Activated effector memory CD4-positive, alpha-beta T cell treated with Interleukin-2 at 50 U/mL for 16 hours (primary cell): Measurements from ENCODE around the gene EIF2B5.

Source experiments
- DNase-seq: peaks from one replicate; pipeline ENCODE4 v3.0.0-alpha.2; 2020

The EIF2B5 gene

DNA sequence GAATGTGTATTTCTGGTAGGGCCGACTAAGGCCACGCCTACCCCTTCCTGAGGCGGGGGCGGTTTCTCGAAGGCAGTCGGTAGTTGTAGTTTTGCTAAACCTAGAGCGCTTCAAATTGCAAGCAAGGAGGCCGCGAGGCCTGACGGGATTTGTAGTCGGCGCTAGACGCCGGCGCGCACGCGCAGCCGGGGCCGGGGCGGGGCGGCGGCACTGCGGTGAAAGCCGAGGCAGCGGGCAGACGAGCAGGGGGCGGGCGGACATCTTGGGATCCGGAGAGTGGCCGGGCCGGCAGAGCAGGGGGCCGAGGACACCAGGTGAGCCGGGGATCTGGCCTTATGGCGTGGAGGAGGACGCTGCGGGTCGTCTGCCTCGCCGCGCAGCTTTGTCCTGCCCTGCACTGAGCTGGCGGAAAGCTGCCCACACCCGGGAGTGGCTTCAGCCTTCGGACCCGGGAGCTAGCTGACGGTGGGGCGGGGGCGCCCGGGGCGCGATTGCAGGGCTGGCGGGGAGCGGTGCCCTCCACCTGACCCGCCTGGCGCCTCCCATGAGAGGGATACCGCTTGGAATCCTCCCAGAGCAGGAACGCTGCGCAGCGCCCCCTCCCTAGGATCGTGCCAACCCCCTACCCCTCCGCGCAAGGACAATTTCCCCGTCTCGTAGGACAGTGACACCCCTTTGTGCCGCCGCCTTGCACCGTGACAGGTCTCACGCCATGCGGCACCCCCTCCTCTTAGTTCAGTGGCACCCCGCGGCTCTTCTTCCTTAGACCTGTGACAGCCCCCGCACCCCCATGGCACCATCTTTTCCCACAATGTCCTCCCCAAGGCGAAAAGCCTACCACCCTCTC, 39.7 kb downstream of the EIF2B5 start, which contains the start of gene AP2M1:
AP2M1 (plus strand) TSS at position 210 of the 847 bp plus-strand sequence. CDS start 2,139 bp downstream, outside the sequence.
- peak; percentile 99 for DNase-seq

DNA sequence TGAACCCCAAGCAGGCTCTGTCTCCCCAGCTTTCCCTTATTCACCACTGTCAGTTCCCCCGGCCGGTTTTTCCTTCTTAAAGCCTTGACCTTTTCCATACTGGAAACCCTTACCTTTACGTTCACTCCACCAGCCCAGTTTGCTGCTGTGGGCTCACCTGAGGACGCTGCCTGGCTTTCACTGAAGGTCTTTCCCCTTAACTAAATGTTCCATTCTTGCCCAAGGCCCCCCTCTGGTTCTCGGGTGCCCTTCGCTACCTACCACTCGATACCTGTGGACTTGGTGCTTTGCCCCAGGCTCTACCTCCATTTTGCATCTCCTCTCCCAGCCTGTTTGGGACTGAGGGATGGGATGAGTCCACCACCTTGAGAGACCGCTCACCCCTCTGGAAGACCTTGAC, 40.3 kb downstream of the EIF2B5 start:
- DNase-seq: no peak

DNA sequence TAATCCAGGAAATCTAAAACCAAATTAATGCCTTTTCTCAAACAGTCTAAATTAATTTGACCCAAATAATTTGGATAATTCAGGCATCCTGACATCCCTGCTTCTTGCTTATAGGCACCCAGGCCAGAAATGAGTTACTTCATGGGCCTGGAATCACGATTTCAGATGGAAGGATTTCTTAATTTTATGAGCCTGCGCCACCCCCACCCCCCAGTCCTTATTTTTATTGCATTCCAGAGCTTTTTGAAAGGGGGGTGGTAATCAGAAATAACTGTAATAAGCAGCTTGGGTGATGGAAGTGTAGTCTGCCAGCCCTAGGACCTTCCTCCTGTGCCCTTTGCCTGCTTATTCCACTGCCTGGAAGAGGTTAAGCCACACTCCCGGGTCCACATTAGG, 40.8 kb downstream of the EIF2B5 start:
- DNase-seq: no peak

DNA sequence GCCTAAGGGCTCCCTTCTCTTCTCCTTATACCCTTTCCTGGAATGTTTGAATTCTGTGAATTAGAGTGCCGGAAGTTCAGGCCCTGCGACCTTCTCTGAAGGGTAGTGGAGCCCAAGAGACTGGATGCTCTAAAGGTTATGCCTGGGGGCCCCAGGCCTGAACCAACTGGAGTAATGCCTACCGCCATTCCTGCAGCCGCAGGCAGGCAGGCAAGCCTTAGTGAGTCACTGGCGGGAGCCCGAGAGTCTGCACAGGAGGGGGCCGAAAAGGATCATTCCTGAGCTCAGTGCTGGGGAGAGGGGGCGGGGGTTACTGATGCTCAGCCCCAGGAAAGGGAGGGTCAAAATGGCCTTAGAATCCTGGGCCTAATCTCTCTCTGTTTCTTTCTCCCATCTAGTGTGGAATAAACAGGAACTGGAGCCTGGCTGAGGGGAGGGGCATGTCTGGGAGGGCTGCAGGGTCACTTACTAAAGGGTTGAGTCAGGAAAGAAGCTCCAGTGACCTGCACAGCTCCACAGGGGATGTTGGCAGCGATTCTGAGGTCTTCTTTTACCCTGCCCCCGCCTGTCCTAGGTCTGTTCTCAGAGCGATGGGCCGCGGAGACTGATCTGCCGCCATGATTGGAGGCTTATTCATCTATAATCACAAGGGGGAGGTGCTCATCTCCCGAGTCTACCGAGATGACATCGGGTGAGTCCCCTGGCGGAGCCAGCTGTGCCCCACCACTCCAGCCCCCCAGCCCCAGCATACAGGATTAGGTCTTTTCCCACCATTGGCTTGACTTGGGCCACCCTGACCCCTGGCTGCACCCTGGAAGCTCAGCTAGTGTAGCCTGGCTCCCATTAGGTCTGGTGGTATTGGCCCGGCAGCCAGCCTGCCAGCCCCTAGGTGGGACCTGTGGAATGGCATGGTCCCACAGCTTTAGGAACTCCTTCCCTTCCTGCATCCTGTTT, 41.5 kb downstream of the EIF2B5 start:
- no peak for DNase-seq

DNA sequence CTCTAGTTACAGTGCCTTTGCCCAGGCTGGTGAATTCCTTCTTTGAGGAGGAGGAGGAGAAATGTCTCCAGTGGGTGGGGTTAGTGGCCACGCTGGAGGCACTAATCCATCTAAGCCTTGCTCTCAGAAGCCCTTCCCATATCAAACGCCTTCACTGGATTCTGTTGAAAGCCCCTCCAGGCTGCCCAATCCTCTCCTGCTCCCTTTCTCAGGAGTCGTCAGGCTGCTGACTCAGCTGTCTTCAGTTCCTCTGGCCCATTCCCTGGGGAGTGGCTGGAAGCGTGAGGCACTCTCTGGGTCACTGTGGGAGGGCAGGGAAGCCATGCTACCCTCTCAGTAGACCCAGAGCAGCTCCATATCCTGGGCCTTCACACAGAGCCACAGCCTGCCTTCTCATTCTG, 42.2 kb downstream of the EIF2B5 start:
- DNase-seq: no peak

DNA sequence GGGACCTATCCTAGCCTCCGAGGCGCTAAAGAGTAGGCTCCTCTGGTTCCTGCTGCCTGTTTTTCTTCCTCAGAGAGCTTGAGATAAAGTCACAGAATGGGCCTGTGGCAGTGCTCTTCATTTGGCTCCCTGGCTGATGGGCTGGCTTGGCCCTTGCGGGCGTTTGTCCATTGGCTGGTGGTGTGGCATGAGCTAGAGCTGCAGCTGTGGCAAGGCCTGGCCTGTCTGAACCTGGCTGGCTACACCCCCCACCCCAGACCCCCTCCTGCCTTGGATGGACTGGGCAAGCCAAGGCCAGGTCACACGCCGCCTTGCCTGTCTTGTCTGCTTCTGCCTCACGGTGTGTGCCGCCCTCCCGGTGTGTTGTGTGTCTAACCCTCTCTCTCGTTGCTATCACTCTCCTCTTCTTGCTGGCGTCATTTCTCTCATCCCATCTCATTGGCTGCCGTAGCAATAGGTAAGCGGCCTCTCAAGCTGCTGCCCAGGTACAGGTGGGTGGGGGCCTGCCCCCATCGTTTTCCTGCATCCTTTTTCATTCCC, 42.7 kb downstream of the EIF2B5 start:
- no peak for DNase-seq

DNA sequence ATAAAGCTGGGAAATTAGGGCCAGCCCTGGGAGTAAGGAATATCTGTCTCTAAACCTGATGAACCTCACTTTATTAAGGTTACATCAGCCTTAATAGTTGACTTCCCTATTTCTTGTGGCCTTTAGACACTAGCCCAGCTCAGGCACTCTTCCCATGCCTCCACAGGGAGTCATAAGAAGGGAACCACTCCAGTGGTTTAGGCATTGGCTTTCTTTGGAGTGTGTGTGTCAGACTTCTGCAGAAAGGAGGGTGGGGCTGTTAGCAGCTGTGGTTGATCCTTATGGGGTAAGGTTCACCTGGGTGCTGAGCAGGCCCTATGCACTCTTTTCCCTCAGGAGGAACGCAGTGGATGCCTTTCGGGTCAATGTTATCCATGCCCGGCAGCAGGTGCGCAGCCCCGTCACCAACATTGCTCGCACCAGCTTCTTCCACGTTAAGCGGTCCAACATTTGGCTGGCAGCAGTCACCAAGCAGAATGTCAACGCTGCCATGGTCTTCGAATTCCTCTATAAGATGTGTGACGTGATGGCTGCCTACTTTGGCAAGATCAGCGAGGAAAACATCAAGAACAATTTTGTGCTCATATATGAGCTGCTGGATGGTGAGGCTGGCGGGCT, 43.5 kb downstream of the EIF2B5 start:
- DNase-seq: no peak

DNA sequence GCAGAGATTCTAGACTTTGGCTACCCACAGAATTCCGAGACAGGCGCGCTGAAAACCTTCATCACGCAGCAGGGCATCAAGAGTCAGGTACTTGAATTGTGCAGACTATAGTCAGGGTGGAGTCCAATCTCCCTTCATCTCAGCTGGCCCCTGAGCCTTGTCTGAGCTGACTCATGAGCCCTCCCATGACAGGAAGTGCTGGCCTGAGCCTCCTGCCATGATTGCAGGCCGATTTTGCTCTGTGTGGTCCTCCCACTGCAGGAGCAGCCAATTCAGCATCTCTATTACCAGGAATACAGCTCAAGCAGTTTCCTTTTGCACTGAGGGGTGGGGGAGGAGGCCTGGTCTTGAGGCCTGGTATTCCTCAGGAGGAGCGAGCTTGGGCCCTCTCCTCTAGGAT, 45.0 kb downstream of the EIF2B5 start:
- no peak for DNase-seq

DNA sequence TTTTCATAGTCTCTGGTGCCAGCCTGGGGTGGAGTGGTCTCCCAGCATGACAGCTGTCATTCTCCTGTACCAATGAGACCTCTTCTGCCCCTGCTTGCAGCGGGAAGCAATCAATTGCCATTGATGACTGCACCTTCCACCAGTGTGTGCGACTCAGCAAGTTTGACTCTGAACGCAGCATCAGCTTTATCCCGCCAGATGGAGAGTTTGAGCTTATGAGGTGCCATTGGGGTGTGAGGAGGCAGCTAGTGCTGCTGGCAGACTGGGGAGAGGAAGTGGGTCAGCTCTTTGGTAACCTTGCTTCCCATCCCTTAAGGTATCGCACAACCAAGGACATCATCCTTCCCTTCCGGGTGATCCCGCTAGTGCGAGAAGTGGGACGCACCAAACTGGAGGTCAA, 46.4 kb downstream of the EIF2B5 start:
- DNase-seq: no peak

DNA sequence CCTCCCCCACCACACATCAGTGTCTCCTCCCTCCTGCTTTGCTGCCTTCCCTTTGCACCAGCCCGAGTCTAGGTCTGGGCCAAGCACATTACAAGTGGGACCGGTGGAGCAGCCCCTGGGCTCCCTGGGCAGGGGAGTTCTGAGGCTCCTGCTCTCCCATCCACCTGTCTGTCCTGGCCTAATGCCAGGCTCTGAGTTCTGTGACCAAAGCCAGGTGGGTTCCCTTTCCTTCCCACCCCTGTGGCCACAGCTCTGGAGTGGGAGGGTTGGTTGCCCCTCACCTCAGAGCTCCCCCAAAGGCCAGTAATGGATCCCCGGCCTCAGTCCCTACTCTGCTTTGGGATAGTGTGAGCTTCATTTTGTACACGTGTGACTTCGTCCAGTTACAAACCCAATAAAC, 48.5 kb downstream of the EIF2B5 start:
- DNase-seq: no peak

DNA sequence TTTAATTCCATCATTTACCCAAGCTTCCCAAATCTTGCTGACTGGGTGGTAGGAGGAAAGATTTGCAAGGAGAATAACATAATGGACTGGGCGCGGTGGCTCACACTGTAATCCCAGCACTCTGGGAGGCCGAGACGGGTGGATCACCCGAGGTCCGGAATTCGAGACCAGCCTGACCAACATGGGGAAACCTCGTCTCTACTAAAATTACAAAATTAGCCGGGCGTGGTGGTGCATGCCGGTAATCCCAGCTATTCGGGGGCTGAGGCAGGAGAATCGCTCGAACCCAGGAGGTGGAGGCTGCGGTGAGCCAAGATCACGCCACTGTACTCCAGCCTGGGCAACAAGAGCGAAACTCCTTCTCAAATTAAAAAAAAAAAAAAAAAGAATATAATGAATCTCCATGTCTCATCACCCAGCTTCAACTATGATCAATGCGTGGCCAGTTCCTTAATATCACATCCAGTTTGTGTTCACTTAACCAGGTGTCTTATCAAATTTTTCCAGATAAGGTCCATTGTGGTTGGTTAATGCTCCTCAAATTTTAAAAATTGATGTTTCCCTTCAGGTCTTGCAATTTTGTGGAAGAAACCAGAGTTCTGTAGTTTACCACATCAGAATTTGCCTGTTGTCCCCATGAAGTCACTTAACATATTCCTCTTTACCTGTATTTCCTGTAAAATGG, 49.5 kb downstream of the EIF2B5 start:
- DNase-seq: no peak

DNA sequence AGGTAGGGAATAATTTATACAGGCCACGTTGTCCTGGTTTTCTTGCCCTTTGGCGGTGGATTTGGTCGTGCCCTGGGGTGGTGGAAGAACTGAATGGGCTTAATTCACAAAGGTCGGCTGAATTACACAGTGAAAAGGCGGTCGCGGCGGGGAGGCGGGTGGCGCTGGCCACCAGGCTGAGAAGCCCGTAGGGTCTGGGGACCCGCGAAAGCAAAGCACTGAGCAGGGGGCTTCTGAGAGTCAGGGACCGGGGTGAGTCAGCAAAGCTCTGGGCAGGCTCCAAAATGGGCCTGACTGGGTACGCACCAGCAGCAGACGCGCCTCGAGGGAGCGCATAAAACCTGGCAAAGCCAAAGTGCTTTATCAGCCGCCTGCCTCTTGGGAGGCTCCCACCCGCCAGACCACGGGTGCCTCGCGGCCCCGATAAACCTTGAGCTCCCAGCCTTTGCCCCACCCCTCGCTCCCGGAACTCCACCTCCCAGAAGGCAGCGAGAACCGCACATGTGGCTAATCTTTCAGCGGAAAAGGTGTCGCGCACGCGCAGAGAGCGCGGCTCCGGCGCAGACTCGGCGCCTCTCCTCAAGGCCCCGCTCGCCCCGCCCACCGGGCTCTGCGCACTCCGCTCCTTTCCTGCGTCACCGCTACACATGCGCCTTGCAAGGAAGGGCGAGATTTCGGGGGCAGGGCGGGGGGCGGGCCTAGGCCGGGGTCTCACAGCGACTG, 50.5 kb downstream of the EIF2B5 start:
- peak; percentile 100 for DNase-seq

DNA sequence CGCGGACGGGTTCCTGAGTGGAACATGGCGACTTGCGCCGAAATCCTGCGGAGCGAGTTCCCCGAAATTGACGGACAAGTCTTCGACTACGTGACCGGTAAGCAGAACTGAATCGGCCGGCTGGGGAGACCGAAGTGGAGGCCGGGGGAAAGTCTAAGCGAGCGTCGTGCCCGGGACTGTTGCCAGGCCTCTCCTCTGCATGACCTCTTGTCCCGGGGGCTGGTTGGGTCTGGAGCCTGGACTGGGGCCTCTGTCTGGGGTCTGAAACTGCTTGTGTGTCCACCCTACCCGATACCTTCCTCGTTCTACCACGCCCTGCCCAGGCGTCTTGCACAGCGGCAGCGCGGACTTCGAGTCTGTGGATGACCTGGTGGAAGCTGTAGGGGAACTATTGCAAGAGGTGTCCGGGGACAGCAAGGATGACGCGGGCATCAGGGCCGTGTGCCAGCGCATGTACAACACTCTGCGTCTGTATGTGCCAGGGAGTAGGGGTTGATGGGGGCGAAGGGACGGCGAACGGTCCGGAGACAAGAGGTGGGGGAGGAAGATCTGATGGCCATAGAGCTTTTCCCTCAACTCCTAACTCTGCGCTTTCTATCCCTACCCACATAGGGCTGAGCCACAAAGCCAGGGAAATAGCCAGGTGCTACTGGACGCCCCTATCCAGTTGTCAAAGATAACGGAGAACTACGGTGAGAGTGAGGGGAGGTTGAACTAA, 51.2 kb downstream of the EIF2B5 start, which contains the start of gene ABCF3:
ABCF3 (plus strand) TSS at position 16 of the 718 bp plus-strand sequence; CDS start at position 25, 9 bp downstream.
- DNase-seq: no peak

DNA sequence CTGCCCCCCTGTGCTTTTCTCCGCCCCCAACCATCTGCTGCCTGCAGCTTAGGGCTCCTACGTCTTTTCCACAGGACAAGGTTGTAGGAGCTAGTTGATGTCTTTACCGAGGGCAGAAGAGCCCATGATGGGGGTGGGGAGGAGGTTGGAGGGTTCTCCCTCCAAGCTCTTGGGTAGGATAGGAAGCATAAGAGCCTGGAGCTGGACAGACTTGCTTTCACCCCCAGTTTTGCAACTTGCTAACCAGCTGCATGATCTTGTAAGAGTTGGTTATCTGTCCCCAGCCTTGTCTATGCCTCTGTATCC, 51.7 kb downstream of the EIF2B5 start:
- DNase-seq: no peak

DNA sequence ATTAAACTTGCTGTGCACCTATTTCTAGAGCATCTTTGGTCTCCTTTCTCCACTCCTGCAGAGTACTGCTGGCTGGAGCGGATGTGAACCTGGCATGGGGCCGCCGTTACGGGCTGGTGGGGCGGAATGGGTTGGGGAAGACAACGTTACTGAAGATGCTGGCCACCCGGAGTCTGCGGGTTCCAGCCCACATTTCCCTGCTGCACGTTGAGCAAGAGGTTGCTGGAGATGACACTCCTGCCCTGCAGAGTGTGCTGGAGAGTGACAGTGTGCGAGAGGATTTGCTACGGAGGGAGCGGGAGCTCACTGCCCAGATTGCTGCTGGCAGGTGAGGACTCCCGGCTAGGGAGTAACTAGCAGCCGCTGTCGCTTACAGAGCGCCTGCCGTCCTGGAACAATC, 52.9 kb downstream of the EIF2B5 start:
- no peak for DNase-seq

DNA sequence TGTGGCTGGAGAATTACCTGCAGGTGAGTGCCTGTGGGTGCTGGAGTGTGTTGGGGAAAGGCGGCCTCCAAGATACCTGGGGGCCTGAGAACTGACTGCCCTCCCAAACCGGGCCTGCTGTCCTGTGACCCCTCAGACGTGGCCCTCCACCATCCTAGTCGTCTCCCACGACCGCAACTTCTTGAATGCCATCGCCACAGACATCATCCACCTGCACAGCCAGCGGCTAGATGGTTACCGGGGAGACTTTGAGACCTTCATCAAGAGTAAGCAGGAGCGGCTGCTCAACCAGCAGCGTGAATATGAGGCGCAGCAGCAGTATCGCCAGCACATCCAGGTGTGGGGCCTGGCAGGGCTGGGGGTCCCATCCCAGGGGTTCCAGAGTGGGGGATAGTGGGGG, 54.3 kb downstream of the EIF2B5 start:
- DNase-seq: no peak

DNA sequence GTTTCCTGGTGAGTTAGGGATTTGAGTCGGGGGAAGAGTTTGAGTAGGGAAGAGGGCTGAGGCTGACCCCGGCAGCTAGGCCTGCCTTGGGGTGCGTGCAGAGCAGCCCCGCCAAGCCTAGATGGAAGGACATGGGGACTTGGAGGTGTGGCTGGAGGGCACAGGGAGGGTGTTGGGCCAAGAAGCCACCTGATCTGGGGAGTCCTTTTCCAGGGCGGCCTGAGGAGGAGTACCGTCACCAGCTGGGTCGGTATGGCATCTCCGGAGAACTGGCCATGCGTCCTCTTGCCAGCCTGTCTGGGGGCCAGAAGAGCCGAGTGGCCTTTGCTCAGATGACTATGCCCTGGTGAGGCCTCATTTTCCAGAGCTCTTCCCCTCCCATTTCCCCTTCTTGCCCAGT, 57.7 kb downstream of the EIF2B5 start:
- no peak for DNase-seq

DNA sequence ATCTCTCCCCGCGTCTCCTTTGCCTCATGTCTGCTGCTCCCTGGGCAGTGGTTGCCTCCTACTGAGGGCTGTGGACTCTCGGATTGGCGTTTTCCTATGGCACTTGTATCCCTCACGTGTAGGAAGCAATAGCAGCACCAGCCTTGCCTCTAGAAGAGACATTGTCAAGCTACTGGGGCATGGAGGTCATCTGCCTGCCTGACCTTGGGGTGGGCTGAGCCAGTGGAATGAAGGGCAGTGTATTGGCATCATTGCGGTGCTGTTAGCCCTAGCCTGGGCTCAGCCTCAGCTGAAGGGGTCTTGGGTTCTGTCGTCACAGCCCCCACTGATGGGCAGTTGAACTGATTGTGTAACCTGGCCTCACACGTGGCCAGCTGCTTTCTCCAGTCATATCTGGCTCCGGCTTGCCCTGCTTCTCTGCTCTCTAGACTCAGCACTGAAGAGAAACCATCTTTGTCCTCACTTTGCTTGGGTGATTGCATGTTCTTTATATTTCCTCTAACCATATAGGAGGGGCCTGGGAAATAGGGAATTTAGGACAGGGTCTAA, 58.9 kb downstream of the EIF2B5 start:
- no peak for DNase-seq
